K562 (cell line): ENCODE data around the gene ZFPM1. TPM values are rescaled to one million over a fixed set of nuclear protein-coding genes. Genes with fewer than 3 reads are reported as not detected.

ENCODE experiments used
- HMGN3 ChIP-seq: IDR thresholded peaks from 2 replicates; pipeline ENCODE4 v1.6.1; 2011; ENCODE audit warnings: borderline replicate concordance, low read depth, mild to moderate bottlenecking, mixed read lengths, low read length; ENCODE audit not compliant: insufficient read length; ENCODE audit errors: extremely low read depth
- JUN ChIP-seq, 2 experiments: sonication (generic) in 1 of 2; formaldehyde crosslinking in 1 of 2; IDR thresholded peaks; 2 replicates each; pipeline versions ENCODE4 v1.6.1 to v1.8.0; 2012 to 2022; ENCODE audit warnings: borderline replicate concordance in 2 of 2, mild to moderate bottlenecking in 2 of 2, improper control_type of control experiment in 1 of 2, low read depth in 1 of 2, low read length in 1 of 2, missing genetic modification reagents in 1 of 2
- NEUROD1 ChIP-seq: fragments of 150-350 bp; IDR thresholded peaks from 2 replicates; pipeline ENCODE4 v1.6.1; 2014; ENCODE audit warnings: borderline replicate concordance, low read length, low read depth; ENCODE audit not compliant: partially characterized antibody
- NR3C1 ChIP-seq: sonication (generic); formaldehyde crosslinking; IDR thresholded peaks from 2 replicates; pipeline ENCODE4 v1.8.1; 2022; ENCODE audit warnings: missing genetic modification reagents
- POLR2AphosphoS5 ChIP-seq: IDR thresholded peaks from 2 replicates; pipeline ENCODE4 v1.6.1; 2011; ENCODE audit warnings: mild to moderate bottlenecking, low read depth, low read length, moderate library complexity; ENCODE audit not compliant: control insufficient read depth, insufficient read depth
- RBM15 ChIP-seq: fragments of 200-400 bp; formaldehyde crosslinking; IDR thresholded peaks from 2 replicates; pipeline ENCODE4 v1.6.1; 2018; ENCODE audit warnings: mild to moderate bottlenecking, low read length, moderate library complexity; ENCODE audit not compliant: insufficient read depth
- SRSF9 ChIP-seq: fragments of 200-400 bp; formaldehyde crosslinking; IDR thresholded peaks from 2 replicates; pipeline ENCODE4 v1.6.1; 2017; ENCODE audit warnings: low read depth, low read length, borderline replicate concordance
- ZNF318 ChIP-seq, 2 experiments: fragments of 450-650 bp; IDR thresholded peaks; 2 replicates each; pipeline ENCODE4 v1.6.1; 2016; ENCODE audit warnings: mild to moderate bottlenecking in 2 of 2, borderline replicate concordance in 1 of 2, low read depth in 1 of 2, moderate library complexity in 1 of 2
- ZNF644 ChIP-seq: fragments of 200-800 bp; sonication (Bioruptor generic); IDR thresholded peaks from 2 replicates; pipeline ENCODE4 v1.6.1; 2016; ENCODE audit warnings: low read depth, missing genetic modification characterization, missing compliant biosample characterization
- ZNF655 ChIP-seq: fragments of 250-450 bp; sonication (Bioruptor Pico); IDR thresholded peaks from 2 replicates; pipeline ENCODE4 v1.5.0; 2021
- polyA plus RNA-seq, 8 experiments: library from polyadenylated mRNA; depleted of rRNA in 4 of 8; stranded (reverse) in 5 of 8; unstranded in 3 of 8; fragments of >200 nt; fragmentation: Nextera tagmentation in 2 of 8; fragmentation: Illumina TruSeq in 1 of 8; extraction: Ambion mirVana in 2 of 8; extraction: Trizol in 1 of 8; gene quantifications; 2 replicates each; pipeline versions ENCODE4 v1.2.1 to v1.2.3, GENCODE V29; 2011 to 2014; ENCODE audit warnings: inconsistent platforms in 1 of 8, missing spikeins in 1 of 8
- total RNA-seq, 7 experiments: library from RNA; depleted of rRNA in 6 of 7; stranded (reverse); fragments of >200 nt in 6 of 7; fragmentation: Illumina TruSeq in 2 of 7; extraction: Trizol in 2 of 7; gene quantifications; 2 replicates each; pipeline versions ENCODE4 v1.2.1 to v1.2.3, GENCODE V29; 2011 to 2021; ENCODE audit warnings: low replicate concordance in 1 of 7
- TF ChIP-seq, protein P1 (sequence below): fragments of 450-650 bp; formaldehyde crosslinking; IDR thresholded peaks from 2 replicates; pipeline ENCODE4 v1.4.0; 2022; ENCODE audit warnings: missing genetic modification characterization
- TF ChIP-seq, protein P2 (sequence below): conservative IDR thresholded peaks from 2 replicates; pipeline ENCODE4 v1.6.1; 2011; ENCODE audit warnings: low read depth, mild to moderate bottlenecking, low read length; ENCODE audit not compliant: control insufficient read depth

The ZFPM1 gene
- total and polyA plus RNA-seq, 9 of the 15 experiments (the other 6 are each of a cell fraction or from before 2014, with no cell fraction given): 0.03 to 35.9 (median 1.4) TPM

DNA sequence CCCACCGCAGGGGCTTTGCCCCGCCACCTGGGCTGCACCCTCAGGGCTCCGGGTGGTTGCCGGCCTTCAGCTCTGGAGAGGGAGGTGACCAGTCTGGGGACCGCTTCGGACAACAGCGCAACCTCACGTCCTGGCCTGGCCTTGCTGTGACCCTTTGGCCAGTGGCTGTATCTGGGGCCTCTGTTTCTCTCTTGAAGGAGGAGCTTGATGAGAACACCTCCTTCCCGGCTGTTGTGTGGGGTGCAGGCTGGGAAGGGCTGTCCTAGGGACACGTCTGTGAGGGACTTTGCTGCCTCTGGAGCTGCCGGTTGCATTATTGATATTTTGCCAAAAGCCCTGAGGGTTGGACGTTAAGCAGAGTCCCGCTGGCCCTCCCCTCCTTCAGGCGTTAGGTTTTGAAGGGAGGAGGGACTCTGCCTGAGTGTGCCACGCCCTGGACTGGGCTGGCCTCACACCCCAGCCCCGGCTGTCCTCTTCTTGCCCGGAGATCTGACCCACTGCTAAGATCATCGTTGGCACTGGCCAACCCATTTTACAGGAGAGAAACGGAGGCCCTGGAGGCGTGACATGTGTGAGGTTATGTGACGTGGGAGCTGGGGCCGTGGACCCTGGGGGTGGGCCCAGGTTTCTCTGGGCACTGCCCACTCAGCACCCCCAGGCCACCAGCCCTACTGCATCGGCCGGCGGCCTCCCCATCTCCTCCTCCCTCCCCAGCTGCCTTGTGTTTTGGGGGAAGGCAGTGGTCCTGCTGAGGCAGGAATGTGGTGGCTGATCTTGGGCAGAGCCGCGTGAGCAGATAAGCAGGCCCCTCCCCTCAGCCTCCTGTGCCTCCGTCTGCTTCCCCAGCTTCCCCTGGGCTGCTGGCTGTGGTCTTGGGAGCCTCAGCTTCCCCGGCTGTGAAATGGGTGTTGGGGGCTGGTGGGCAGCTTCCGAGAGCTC, 8.5 kb downstream of the ZFPM1 start (continued):
- TF ChIP-seq SRSF9 (no peak), ZNF318 (IDR thresholded peaks at IDR 0.05; ENCODE audit: borderline replicate concordance in 1 of 2, low read depth in 1 of 2) (no peak), NEUROD1 (no peak), NR3C1 (CRISPR knock-in tag) (no peak), POLR2AphosphoS5 (no peak; the same call in 1 of the 2 replicates), ZNF644 (no peak), ZNF655 (no peak), RBM15 (no peak), HMGN3 (no peak), JUN (IDR thresholded peaks at IDR 0.05; ENCODE audit: borderline replicate concordance, low read depth, low read length) (no peak), JUN (CRISPR knock-in tag; IDR thresholded peaks at IDR 0.05; ENCODE audit: borderline replicate concordance) (no peak)
- TF ChIP-seq, protein P1, sequence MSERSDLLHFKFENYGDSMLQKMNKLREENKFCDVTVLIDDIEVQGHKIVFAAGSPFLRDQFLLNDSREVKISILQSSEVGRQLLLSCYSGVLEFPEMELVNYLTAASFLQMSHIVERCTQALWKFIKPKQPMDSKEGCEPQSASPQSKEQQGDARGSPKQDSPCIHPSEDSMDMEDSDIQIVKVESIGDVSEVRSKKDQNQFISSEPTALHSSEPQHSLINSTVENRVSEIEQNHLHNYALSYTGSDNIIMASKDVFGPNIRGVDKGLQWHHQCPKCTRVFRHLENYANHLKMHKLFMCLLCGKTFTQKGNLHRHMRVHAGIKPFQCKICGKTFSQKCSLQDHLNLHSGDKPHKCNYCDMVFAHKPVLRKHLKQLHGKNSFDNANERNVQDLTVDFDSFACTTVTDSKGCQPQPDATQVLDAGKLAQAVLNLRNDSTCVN (CRISPR knock-in tag): no peak
- TF ChIP-seq, protein P2, sequence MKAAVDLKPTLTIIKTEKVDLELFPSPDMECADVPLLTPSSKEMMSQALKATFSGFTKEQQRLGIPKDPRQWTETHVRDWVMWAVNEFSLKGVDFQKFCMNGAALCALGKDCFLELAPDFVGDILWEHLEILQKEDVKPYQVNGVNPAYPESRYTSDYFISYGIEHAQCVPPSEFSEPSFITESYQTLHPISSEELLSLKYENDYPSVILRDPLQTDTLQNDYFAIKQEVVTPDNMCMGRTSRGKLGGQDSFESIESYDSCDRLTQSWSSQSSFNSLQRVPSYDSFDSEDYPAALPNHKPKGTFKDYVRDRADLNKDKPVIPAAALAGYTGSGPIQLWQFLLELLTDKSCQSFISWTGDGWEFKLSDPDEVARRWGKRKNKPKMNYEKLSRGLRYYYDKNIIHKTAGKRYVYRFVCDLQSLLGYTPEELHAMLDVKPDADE: no peak
